ENCODE results near the gene KCNQ5.

The KCNQ5 gene

DNA sequence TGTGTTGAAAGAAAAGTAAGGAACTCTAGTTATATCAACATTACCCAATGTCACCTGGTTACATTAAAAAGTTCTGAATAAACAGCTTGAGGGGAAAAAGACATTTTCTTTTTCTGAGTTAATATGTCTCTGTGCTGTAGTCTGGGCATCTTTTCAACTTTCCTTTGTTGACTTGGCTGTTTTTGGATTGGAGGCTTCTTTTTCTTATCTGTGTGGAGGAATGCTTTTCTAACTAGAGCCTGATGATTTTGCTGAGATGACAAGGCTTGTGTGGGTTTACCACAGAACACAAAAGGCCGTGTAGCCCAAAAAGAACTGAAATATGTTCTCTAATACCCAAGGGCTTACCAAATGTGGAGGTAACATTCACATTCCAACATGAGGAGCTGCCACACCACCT lies 161.8 kb downstream of the KCNQ5 start:
- H3K4me2 ChIP-seq (ENCODE audit: low read length), result no peak overlapping the region
- H3K9me2 ChIP-seq (replicated peaks; ENCODE audit: control insufficient read depth, low read length), result no peaks in the 10 kb centered on the region
- H3K9me3 ChIP-seq (ENCODE audit: control insufficient read depth, insufficient read depth, low read length), result no peaks in the 10 kb centered on the region
- no peaks in the 10 kb centered on the region for H3K27me3 ChIP-seq (ENCODE audit: control insufficient read depth, low read length)
- H3K4me1 ChIP-seq (ENCODE audit: control insufficient read depth, low read length), result no peaks in the 10 kb centered on the region
- H3K27ac ChIP-seq (ENCODE audit: low read depth, low read length), result no peak overlapping the region
- peaks cover 4% of the 10 kb centered on the region; the same call in 1 of the 2 replicates for H3K36me3 ChIP-seq (ENCODE audit: control insufficient read depth, low read length)
- no peak overlapping the region for H3K4me3 ChIP-seq (ENCODE audit: low read length)
- no peaks in the 10 kb centered on the region for H3F3A ChIP-seq (ENCODE audit: control insufficient read depth, insufficient read depth)
- no peaks in the 10 kb centered on the region for H4K20me1 ChIP-seq (ENCODE audit: control insufficient read depth, insufficient read depth, low read depth, low read length)
- peaks cover 60% of the 10 kb centered on the region for H3K79me2 ChIP-seq (ENCODE audit: control insufficient read depth, low read length)
- TF ChIP-seq, protein P1, sequence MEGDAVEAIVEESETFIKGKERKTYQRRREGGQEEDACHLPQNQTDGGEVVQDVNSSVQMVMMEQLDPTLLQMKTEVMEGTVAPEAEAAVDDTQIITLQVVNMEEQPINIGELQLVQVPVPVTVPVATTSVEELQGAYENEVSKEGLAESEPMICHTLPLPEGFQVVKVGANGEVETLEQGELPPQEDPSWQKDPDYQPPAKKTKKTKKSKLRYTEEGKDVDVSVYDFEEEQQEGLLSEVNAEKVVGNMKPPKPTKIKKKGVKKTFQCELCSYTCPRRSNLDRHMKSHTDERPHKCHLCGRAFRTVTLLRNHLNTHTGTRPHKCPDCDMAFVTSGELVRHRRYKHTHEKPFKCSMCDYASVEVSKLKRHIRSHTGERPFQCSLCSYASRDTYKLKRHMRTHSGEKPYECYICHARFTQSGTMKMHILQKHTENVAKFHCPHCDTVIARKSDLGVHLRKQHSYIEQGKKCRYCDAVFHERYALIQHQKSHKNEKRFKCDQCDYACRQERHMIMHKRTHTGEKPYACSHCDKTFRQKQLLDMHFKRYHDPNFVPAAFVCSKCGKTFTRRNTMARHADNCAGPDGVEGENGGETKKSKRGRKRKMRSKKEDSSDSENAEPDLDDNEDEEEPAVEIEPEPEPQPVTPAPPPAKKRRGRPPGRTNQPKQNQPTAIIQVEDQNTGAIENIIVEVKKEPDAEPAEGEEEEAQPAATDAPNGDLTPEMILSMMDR (IDR thresholded peaks at IDR 0.05; ENCODE audit: low read depth, low read length, poor library complexity, severe bottlenecking), result no peak
- no peak for TF ChIP-seq EZH2phosphoT487 (IDR thresholded peaks at IDR 0.05; ENCODE audit: borderline replicate concordance, low read length)

DNA sequence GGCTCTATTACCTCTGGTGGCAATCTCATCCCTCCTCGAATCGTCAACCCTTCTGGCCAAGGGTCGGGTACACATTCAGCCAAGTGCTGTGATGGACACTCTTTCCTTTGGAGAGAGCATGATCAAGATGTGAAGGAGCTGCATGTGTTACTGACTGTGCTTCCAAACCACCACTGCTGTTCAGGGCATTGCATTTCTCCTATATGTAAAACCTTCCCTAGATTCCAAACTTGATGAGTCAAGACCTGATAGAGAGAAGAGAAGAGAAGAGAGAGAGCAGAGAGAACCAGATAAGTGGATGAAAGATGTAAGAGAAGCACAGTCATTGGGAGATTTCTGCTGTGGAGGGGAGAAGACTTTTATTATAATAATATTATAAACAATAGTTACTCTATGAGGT lies 162.2 kb downstream of the KCNQ5 start:
- TF ChIP-seq EZH2phosphoT487 (IDR thresholded peaks at IDR 0.05; ENCODE audit: borderline replicate concordance, low read length), result no peak
- TF ChIP-seq, protein P1 (IDR thresholded peaks at IDR 0.05; ENCODE audit: low read depth, low read length, poor library complexity, severe bottlenecking), result no peak

DNA sequence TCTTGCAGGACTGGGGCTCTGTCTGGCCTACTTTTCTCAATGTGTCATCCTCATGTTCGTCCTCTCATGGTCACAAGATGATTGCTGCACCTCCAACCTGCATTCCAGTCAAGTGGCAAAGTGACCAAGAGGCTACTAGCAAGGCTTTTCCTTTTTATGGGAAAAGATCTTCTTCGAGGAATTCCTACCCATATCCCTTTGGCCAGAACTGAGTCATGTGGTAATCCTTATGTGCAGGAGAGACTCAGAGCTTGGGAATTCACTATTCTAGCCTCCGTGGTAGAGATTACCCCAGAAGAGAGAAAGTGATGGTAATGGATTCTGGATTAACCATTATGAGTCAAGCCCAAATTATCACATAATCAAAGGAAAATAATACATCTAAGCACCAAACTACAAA lies 162.7 kb downstream of the KCNQ5 start:
- H3K9me2 ChIP-seq (replicated peaks; ENCODE audit: control insufficient read depth, low read length), result no peaks in the 10 kb centered on the region

More for the DNA sequence above, 162.2 kb downstream of the KCNQ5 start:
- no peak overlapping the region for H3K27ac ChIP-seq (ENCODE audit: low read depth, low read length)
- H3K27me3 ChIP-seq (ENCODE audit: control insufficient read depth, low read length), result no peaks in the 10 kb centered on the region
- H3K4me2 ChIP-seq (ENCODE audit: low read length), result no peak overlapping the region
- no peak overlapping the region for H3K4me3 ChIP-seq (ENCODE audit: low read length)
- peaks cover 4% of the 10 kb centered on the region; the same call in 1 of the 2 replicates for H3K36me3 ChIP-seq (ENCODE audit: control insufficient read depth, low read length)
- no peaks in the 10 kb centered on the region for H3K4me1 ChIP-seq (ENCODE audit: control insufficient read depth, low read length)
- peaks cover 56% of the 10 kb centered on the region for H3K79me2 ChIP-seq (ENCODE audit: control insufficient read depth, low read length)
- no peaks in the 10 kb centered on the region for H3F3A ChIP-seq (ENCODE audit: control insufficient read depth, insufficient read depth)
- no peaks in the 10 kb centered on the region for H3K9me2 ChIP-seq (replicated peaks; ENCODE audit: control insufficient read depth, low read length)
- no peaks in the 10 kb centered on the region for H3K9me3 ChIP-seq (ENCODE audit: control insufficient read depth, insufficient read depth, low read length)
- no peaks in the 10 kb centered on the region for H4K20me1 ChIP-seq (ENCODE audit: control insufficient read depth, insufficient read depth, low read depth, low read length)

More for the DNA sequence above, 162.7 kb downstream of the KCNQ5 start:
- Histone ChIP-seq H4K20me1 (ENCODE audit: control insufficient read depth, insufficient read depth, low read depth, low read length) (no peaks in the 10 kb centered on the region), H3K4me1 (ENCODE audit: control insufficient read depth, low read length) (no peaks in the 10 kb centered on the region), H3K4me3 (ENCODE audit: low read length) (no peak overlapping the region), H3K4me2 (ENCODE audit: low read length) (no peak overlapping the region), H3K27me3 (ENCODE audit: control insufficient read depth, low read length) (no peaks in the 10 kb centered on the region), H3K36me3 (ENCODE audit: control insufficient read depth, low read length) (peaks cover 4% of the 10 kb centered on the region; the same call in 1 of the 2 replicates), H3K27ac (ENCODE audit: low read depth, low read length) (no peak overlapping the region), H3K79me2 (ENCODE audit: control insufficient read depth, low read length) (peaks cover 53% of the 10 kb centered on the region), H3F3A (ENCODE audit: control insufficient read depth, insufficient read depth) (no peaks in the 10 kb centered on the region), H3K9me3 (ENCODE audit: control insufficient read depth, insufficient read depth, low read length) (no peaks in the 10 kb centered on the region)
- TF ChIP-seq EZH2phosphoT487 (IDR thresholded peaks at IDR 0.05; ENCODE audit: borderline replicate concordance, low read length), result no peak
- TF ChIP-seq, protein P1 (IDR thresholded peaks at IDR 0.05; ENCODE audit: low read depth, low read length, poor library complexity, severe bottlenecking), result no peak

Data from DOHH2 (cell line).